Ishikawa (cell line): ENCODE measurements around the gene MIER2.

ENCODE experiments used
- CEBPB ChIP-seq: IDR thresholded peaks from 2 replicates; pipeline ENCODE4 v1.6.1; 2012
- CREB1 ChIP-seq: IDR thresholded peaks from 2 replicates; pipeline ENCODE4 v1.6.1; 2012; ENCODE audit warnings: low read depth
- EGR1 ChIP-seq: IDR thresholded peaks from 2 replicates; pipeline ENCODE4 v1.6.1; 2012
- EP300 ChIP-seq: IDR thresholded peaks from 2 replicates; pipeline ENCODE4 v1.6.1; 2012; ENCODE audit warnings: borderline replicate concordance
- FOXM1 ChIP-seq: IDR thresholded peaks from 2 replicates; pipeline ENCODE4 v1.6.1; 2012; ENCODE audit warnings: low read depth, borderline replicate concordance
- MAX ChIP-seq: IDR thresholded peaks from 2 replicates; pipeline ENCODE4 v1.6.1; 2012
- NFIC ChIP-seq: IDR thresholded peaks from 2 replicates; pipeline ENCODE4 v1.6.1; 2012
- RAD21 ChIP-seq: IDR thresholded peaks from 2 replicates; pipeline ENCODE4 v1.6.1; 2012; ENCODE audit warnings: low read depth
- TAF1 ChIP-seq: IDR thresholded peaks from 2 replicates; pipeline ENCODE4 v1.6.1; 2012; ENCODE audit warnings: low read depth, mild to moderate bottlenecking
- TCF12 ChIP-seq: IDR thresholded peaks from 2 replicates; pipeline ENCODE4 v1.6.1; 2012; ENCODE audit warnings: low read depth
- TEAD4 ChIP-seq: IDR thresholded peaks from 2 replicates; pipeline ENCODE4 v1.6.1; 2012
- YY1 ChIP-seq: IDR thresholded peaks from 2 replicates; pipeline ENCODE4 v1.6.1; 2012; ENCODE audit warnings: low read depth
- ZBTB7A ChIP-seq: IDR thresholded peaks from 2 replicates; pipeline ENCODE4 v1.6.1; 2012; ENCODE audit warnings: low read depth
- TF ChIP-seq, protein P1 (sequence below): IDR thresholded peaks from 2 replicates; pipeline ENCODE4 v1.6.1; 2012; ENCODE audit warnings: low read depth, mild to moderate bottlenecking
- TF ChIP-seq, protein P2 (sequence below): IDR thresholded peaks from 2 replicates; pipeline ENCODE4 v1.6.1; 2012

MIER2 gene

DNA sequence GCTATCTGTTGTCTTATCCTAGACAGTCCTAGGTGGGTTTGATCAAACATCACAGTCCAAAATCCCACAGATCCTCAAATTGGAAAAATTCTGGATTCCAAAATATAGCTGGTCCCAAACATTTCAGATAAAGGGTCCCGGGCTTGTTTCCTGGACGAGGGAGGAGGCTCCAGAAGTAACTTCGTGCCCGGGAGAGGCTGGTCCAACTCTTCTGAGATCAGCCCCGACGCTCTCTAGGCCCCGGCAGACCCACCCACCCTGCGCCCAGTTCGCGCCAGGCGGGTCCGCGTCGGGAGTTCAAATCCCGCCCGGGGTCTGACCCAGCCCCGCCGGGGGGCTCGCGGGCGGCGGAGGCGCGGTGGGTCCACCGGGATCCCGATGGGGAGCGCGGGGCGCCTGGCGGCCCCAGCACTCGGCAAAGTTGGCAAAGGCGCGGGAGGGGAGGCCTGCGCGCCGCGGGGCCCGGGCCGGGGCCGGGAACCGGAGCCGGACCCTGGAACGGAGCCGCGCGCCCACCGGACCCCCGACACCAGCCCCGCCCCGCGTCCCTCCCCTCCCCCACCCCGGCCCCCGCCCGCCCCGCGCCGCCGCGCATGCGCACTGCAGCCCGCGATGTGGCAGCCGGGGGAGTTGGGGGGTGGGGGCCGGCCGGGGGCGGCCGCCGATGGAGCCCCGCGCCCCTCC lies 513 bp downstream of the MIER2 start:
- TF ChIP-seq YY1 = no peak
- no peak for TF ChIP-seq TAF1
- no peak for TF ChIP-seq CREB1

GRCh38 chr19:343451-343931 lies 1.1 kb downstream of the MIER2 start:
- TF ChIP-seq NFIC (no peak), EP300 (no peak), TEAD4 (no peak), YY1 (no peak), CEBPB (no peak), TCF12 (no peak), EGR1 (no peak), MAX (no peak), FOXM1 (no peak), TAF1 (no peak), ZBTB7A (no peak), CREB1 (no peak), RAD21 (no peak)
- TF ChIP-seq, protein P1, sequence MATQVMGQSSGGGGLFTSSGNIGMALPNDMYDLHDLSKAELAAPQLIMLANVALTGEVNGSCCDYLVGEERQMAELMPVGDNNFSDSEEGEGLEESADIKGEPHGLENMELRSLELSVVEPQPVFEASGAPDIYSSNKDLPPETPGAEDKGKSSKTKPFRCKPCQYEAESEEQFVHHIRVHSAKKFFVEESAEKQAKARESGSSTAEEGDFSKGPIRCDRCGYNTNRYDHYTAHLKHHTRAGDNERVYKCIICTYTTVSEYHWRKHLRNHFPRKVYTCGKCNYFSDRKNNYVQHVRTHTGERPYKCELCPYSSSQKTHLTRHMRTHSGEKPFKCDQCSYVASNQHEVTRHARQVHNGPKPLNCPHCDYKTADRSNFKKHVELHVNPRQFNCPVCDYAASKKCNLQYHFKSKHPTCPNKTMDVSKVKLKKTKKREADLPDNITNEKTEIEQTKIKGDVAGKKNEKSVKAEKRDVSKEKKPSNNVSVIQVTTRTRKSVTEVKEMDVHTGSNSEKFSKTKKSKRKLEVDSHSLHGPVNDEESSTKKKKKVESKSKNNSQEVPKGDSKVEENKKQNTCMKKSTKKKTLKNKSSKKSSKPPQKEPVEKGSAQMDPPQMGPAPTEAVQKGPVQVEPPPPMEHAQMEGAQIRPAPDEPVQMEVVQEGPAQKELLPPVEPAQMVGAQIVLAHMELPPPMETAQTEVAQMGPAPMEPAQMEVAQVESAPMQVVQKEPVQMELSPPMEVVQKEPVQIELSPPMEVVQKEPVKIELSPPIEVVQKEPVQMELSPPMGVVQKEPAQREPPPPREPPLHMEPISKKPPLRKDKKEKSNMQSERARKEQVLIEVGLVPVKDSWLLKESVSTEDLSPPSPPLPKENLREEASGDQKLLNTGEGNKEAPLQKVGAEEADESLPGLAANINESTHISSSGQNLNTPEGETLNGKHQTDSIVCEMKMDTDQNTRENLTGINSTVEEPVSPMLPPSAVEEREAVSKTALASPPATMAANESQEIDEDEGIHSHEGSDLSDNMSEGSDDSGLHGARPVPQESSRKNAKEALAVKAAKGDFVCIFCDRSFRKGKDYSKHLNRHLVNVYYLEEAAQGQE = no peak
- TF ChIP-seq, protein P2, sequence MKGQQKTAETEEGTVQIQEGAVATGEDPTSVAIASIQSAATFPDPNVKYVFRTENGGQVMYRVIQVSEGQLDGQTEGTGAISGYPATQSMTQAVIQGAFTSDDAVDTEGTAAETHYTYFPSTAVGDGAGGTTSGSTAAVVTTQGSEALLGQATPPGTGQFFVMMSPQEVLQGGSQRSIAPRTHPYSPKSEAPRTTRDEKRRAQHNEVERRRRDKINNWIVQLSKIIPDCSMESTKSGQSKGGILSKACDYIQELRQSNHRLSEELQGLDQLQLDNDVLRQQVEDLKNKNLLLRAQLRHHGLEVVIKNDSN = no peak

- TF ChIP-seq EP300 = no peak
- TF ChIP-seq CEBPB = no peak
- TF ChIP-seq YY1 = no peak
- no peak for TF ChIP-seq MAX
- no peak for TF ChIP-seq EGR1
- TF ChIP-seq TAF1 = no peak
- TF ChIP-seq TCF12 = no peak
- no peak for TF ChIP-seq TEAD4
- no peak for TF ChIP-seq FOXM1
- TF ChIP-seq, protein P2 = no peak
- no peak for TF ChIP-seq ZBTB7A
- TF ChIP-seq RAD21 = no peak
- TF ChIP-seq, protein P1 = no peak
- no peak for TF ChIP-seq CREB1
- TF ChIP-seq NFIC = no peak
Observed at GRCh38 chr19:342801-343421, 1.7 kb downstream of the MIER2 start.

GRCh38 chr19:342128-342455 lies 2.5 kb downstream of the MIER2 start:
- TF ChIP-seq, protein P2 = no peak
- no peak for TF ChIP-seq TCF12
- no peak for TF ChIP-seq TEAD4
- no peak for TF ChIP-seq NFIC

GRCh38 chr19:341386-342127 lies 3.0 kb downstream of the MIER2 start:
- TF ChIP-seq, protein P1 = no peak
- TF ChIP-seq FOXM1 (no peak), YY1 (no peak), NFIC (no peak), EGR1 (no peak), ZBTB7A (no peak), MAX (no peak), RAD21 (no peak), CREB1 (no peak), EP300 (no peak), TAF1 (no peak), TEAD4 (no peak), TCF12 (no peak), CEBPB (no peak)
- TF ChIP-seq, protein P2 = no peak
